SH-SY5Y (cell line): Measurements from ENCODE around the gene TBC1D24.

Source experiments
- GATA2 ChIP-seq: IDR thresholded peaks from 2 replicates; pipeline ENCODE4 v1.6.1; 2011; ENCODE audit warnings: mild to moderate bottlenecking, low read depth, low read length
- GATA3 ChIP-seq: IDR thresholded peaks from 2 replicates; pipeline ENCODE4 v1.6.1; 2011; ENCODE audit warnings: low read depth, mild to moderate bottlenecking, low read length, moderate library complexity

TBC1D24 gene

DNA sequence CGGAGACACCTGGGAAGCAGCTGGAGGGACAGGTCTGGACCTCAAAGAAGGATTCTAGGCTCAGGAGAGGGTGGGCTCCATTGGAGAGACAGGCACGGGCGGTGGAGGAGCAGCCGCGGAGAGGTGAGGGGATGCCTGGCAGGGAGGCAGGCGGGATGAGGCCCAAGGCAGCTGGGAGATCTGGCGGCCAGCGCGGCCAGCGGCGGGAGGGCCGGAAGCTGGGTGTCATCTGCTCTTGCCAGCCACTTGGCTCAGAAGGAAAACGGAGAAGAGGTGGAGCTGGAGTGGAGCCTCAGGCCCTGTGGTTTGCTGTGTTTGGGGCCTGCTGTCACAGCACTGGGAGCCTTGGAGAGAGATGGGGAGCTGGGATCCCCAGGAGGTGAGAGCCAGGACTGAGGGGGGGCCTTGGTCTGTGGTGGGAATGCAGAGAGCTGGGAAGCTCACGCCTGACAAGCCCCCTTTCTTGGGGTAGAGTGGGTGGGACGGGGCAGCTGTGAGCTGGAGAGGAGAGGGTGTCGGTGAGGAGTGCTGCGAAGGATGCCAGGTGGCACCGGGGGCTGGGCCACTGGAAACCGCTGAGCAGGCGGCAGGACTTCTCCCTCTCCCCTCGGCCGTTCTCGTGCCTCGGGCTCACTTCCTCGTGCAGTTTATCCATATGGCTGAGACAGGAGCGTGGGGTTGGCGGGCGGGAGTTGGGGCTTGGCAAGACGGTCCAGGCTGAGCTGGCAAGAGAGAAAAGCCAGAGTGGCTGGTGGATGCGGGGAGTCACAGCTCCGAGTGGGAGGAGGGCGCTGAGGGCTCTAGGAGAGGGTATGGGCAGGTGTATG lies 8.0 kb downstream of the TBC1D24 start:
- no peak for TF ChIP-seq GATA2
- TF ChIP-seq GATA3: no peak

DNA sequence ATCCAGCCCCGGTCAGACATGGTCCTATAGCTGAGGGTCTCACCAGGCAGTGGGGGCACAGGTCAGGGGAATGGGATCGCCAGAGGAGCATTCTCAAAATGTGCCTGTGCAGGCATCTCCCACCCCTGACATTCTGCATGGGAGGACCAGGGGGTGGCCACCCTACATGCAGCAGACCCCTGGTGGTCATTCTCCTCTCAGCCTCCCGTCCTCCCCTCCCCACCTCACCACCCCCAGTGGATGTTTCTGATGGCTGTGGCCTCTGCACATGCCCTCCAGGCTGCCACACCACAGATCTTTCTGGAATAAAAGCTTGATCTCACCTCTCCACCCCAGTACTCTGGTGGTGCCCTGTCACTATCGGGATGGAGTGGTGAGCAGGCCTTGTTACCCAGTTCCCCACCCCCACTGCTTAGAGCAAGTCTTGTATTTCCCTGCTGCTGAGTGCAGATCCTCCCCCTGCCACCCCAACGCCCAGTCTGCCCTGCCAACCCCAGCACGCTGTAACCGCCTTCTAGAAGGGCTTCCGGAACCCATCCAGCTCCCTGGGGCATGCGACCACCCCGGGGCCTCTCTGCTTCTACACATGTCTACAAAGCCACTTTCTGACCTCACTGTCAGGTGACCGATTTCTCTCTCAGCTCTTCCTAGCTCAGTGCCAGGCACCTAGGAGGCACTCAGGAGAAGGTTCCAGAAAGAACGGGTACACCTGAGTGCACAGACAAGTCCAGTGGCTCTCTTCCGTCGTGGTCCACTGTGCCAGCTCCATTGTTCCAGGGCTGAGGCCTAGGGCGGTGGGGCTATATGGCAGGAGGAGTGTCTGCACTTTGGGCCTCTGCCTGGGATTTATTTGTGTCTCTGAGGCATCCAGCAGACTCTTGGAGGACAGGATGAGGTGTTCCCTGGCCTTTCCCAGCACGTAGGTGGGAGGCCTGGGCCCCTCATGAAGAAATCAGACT lies 9.3 kb downstream of the TBC1D24 start:
- TF ChIP-seq GATA3 (no peak), GATA2 (no peak)

DNA sequence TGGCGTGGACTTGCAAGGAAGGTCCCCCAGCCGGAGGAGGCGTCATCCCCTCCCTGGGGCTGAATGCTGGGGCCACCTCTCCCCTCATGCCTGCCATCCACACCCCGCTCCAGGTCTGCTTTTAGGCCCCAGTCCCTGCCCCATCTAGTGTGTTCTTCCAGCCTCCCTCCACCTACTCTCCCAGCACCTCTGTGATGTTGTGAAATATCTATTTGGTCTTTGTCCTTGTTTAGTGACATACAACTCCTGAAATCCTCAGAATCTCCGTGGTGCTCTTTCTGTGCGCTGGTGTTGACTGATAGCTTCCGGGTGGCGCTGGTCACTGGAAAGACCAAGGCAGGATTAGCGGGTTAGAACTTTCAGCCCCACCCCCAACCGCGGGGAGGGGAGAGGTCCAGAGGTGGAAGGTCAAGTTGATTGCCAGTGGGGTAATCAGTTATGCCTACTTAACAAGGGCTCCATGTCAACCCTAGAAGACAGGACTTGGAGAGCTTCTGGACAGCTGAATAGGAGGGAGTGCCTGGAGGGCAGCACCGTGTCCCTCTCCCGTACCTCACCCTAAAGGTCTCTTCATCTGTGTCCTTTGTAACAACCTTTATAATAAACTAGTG lies 10.1 kb downstream of the TBC1D24 start:
- TF ChIP-seq GATA3 (no peak), GATA2 (no peak)

DNA sequence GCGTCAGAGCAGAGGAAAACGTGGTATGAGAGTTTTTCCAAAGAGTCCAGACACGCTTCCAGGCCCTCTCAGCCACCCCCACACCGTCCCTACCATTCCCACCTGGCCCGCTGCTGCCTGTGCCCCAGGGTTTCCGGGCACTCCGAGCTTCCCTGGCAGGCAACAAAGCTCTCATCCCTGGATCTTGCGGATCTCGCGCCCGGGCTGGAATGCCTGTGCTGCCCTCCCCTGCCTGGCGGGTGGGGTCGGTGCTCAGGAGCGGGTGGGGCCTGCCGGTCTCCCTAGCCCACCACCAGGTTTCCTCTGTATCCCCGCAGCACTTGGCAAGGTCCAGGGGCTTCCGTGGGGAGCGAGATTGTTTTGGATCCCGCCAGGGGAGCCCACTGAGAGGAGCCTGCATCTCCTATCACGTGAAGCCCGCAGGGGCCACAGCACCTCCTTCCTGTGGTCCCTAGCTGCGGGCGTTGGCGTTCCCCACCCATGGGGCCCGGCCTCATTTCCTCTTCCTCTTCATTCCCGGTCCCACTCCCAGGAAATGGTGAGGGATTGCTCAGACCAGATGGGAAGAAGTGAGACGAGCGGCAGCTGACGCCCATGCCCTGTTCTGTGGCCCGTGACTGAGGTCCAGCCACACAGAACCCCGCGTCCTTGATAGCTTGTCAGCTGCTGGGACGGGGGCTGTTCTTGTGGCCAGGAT lies 11.0 kb downstream of the TBC1D24 start:
- TF ChIP-seq GATA2 (no peak), GATA3 (no peak)

DNA sequence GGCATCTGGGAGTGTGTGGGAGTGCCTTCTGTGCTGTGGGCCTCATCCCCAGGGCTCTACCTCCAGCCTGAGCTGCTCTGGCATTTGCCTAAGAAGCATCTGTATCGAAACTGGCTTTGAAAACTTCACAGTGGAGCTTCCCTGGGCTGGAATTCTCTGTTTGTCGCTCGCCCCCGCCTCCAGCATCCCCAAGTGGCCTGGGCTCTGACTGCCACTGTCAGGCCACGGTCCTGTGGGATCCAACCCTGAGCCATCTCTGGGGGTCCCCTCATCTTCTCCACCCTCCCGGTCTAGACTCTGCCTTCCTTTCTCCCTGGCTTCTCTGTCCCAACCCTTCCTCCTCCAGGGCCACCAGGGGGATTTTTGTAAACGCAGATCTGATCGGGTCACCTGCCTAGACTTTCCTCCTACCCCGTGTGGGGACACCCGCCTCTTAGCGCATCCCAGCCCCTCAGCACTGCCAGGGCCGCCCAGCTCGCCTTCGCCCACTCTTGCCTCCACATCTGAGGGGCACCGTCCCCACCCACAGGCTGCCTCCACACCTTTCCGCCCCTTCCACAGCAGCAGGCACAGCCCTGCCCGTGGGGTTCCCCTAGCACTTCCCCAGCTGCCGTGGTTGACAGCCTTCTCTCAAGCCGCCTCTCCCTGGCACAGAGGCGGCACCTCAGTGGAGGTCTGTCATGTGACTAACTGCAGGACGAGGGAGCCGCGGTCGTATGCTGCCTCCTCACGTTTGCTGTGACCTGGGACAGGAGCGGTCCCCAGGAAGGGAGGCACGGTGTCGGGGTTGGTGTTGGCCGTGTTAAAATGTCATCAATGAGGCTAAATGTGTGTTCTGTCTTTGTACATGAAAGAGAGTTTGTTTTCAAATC lies 12.0 kb downstream of the TBC1D24 start:
- TF ChIP-seq GATA3 (no peak), GATA2 (no peak)

DNA sequence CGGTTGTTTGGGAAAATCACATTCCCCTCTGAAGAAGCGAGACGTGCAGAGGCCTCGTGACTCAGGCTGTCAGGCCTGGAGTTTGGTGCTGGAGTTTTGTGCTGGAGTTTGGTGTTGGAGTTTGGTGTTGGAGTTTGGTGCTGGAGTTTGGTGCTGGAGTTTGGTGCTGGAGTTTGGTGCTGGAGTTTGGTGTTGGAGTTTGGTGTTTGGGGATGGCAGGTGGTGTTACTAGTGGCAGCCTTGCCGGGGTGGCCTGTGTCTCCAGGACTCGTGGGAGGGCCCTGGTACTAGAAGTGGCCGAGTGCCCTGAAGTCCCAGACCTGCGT lies 12.6 kb downstream of the TBC1D24 start:
- TF ChIP-seq GATA3: no peak
- no peak for TF ChIP-seq GATA2

DNA sequence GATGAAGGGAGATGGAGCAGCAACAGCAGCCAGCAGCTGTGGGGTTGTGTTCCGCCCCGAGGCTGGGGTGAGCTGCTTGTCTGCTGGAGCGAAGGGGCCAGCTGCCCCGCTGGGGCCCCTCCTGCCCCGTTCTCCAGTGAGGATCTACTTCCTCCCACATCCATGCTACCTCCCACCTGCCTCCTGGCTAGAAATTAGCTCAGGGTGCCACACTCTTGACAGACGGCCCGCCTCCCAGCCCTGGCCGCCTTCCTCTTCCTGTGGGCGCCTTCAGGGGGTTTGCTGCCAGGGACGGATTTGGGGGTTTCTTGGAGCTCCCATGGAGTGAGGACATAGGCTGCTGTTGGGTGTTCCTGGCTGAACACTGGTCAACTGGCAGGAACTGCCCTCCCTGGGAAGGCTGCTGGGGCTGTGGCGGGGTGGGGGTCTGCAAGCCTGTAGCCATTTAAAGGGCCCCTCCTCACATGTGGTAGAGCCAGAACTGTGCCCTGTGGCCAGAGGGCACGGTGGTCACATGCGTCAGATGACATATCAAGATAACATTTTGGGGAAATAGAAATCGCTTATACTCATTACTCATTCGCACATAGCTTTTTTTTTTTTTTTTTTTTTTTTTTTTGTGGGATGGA lies 13.1 kb downstream of the TBC1D24 start:
- TF ChIP-seq GATA3 (no peak), GATA2 (peak; percentile 49)

DNA sequence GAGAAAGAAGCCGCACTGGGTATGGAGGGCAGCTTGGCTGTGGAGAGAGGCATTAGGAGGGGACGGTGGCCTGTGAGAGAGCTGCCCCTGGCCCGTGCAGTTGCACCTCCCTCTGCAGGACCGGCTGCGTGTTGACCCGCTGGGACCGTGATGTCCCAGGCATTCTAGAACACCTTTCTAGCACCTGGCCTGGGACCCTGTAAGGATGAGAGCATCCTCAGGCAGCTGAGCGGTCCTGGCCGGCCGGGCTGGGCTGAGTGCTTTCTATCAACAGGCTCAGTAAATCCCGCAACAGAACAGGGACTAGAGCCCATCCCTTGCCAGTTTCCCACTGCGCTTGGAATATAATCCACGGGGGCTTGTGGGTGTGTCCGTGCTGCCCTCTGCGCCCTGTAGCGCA lies 14.7 kb downstream of the TBC1D24 start:
- TF ChIP-seq GATA2 (no peak), GATA3 (no peak)

DNA sequence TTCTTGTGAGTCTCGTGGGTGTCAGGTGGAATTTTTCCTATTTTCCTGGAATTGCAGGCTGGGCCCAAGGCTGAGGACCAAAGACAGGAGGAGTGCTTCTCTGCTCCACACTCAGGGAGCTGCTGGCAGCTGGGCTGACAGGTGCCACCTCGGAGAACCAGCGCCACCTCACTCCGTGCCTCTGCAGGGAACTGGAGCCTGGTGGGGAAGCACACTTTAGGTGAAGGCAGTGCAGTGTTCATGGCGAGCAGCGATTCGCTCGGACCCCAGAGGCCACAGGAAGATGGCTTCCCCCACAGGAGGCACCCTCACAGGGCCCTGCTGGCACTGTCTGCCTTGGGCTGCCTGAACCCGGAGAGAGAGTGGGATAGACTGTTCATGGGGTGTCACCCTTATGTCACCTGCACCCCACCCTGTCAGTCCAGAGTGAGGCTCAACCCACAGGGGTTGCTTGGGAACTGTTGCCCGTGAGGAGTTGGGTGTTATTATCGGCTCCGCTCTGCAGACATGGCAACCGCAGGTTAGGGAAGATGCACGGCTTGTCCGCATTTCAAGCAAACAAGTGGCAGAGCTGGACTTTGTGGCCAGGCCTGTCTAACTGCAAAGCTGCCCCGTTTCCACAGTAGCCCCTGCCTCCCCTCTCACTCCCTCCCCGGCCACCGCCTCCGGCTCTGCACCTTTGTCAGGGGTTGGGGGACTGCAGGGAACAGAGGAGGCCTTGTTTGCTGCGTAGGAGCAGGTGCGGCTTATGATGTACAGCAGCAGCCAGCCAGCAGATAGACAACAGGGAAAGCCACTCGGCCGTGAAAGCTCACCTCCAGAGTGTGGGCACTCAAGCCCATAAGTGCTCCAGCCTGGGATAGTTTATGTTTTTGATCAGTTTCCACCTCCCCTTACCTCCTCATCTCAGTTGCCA lies 15.5 kb downstream of the TBC1D24 start:
- TF ChIP-seq GATA3 (no peak), GATA2 (no peak)

DNA sequence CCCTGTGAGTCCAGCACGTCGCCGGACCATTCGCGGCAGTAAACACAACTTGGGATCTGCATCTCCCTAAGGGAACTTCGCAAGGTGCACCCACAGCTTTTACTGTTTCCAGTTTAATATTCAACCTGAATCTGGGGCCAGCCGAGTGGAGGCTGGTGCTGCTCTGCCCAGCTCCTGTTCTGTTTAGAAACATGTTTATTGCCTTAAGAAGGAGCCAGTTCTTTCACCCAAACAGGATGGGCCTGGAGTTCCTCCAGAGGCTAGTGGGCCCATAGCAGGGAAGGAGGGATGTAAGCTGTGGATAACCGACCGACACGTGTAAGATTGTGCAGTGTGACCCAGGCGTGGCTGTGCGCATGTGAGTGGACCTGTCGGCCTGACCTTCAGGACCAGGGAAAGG lies 17.4 kb downstream of the TBC1D24 start:
- TF ChIP-seq GATA2 (no peak), GATA3 (no peak)

DNA sequence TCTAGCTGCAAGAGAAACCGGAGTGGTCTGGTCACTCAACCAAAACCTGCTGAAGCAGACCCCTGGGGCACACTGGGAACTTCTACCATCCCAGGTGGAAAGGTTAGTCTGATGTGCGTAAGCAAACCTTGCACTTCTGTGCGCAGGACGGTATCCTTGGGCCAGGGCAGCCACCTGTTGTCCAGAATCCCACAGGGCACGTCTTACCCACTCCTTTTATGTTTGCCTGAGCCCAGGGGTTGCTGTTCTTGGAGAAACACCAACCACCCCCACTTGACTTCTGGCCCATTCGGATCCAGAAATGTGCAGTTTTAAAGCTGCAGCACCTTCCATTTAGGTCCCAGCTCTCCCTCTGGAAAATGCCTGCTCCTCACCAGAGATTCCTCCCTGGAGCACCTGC lies 18.7 kb downstream of the TBC1D24 start:
- no peak for TF ChIP-seq GATA2
- TF ChIP-seq GATA3: no peak

DNA sequence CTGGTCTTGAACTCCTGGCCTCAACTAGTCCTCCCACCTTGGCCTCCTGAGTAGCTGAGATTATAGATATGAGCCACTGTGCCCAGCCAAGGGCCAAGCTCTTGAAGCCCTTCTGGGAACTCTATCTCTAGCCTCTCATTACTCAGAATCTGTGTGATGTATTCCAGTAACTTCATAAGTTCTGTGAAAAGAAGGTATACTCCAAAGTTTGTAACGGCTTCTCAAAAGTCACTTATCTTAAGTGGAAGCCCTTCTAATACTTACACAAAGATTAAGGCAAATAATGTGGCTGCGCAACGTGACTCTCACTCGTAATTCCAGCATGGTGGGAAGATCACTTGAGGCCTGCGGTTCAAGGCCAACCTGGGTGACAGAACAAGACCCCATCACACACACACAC lies 19.7 kb downstream of the TBC1D24 start:
- TF ChIP-seq GATA3 (no peak), GATA2 (no peak)
